Measurements from ENCODE around the gene ABCA7.

- no peak for TF ChIP-seq EZH2phosphoT487 (IDR thresholded peaks at IDR 0.05; ENCODE audit: insufficient read depth, low read depth)
- no peak for TF ChIP-seq EZH2 (IDR thresholded peaks at IDR 0.05; ENCODE audit: insufficient read depth, poor library complexity, severe bottlenecking)
These were observed 12.3 kb upstream of the ABCA7 start for GRCh38 chr19:1027650-1028061.
